NCI-H2171 (cell line): ENCODE data around the gene NCBP1.
A peak's percentile ranks its signal among the peaks of the same experiment; 100 is the strongest.
"Not testable (repeated sequence)": the region's sequence is repeated elsewhere in the genome, so short reads cannot be mapped to it uniquely, and the experiment has no call there.

ENCODE experiments used
- DNase-seq: peaks from one replicate; lab custom pipeline; 2025; lab: John Stamatoyannopoulos, UW

Gene NCBP1

DNA sequence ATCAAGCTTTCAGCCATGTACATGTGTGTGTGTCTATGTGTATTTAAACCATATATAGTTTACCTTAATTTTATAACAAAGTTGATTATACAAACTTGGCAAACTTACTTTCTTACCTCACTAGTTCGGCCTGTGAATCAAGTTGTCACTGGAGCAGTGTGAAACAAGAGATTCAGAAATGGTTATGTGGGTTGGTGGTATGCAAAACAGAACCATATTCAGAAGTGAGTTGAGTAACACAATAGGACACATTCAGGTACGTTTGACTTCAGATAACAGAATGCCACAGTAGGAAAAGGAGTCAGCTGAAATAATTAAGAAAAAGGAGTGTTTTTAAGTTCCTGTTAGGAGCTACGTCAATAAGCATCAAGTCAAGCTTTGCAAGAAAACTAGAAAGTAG, 42.0 kb downstream of the NCBP1 start:
- DNase-seq, result no peak

DNA sequence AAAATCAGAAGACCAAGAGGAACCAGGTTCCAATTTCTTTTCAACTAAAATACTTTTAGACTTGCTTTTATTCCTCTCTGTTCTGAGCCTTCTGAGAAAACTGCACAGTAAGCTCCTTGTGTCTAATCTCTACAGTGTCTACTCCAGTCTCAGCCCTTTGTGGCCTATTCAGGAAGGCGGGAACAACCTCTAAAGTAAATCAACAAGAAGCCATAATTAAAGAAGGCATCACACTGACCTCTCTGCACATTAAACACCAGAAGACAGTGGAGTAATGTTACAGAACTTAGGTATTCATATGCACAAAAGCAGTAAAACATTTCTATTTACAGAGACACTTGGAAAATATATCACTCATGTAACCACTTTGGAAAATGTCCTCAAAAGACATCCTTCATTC, 48.6 kb downstream of the NCBP1 start:
- no peak for DNase-seq

DNA sequence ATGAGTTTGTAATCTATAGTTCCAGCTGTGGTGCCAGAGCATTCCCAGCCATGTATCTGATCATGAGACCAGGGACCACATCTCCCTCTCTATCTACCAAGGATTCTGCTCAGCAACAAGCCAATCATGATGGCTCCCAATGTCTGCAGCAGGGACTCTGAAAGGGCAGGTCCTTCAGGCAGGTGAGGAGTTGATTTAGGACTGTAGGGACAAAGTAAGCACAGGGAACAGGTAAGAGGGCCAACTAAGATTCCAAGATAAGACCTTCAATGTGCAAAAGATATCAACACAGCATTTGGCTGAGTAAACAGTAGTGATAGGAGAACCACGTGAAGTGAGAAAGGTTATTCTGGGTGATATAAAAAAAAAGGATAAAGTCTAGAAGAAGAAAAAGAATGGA, 55.0 kb downstream of the NCBP1 start:
- DNase-seq, result no peak

DNA sequence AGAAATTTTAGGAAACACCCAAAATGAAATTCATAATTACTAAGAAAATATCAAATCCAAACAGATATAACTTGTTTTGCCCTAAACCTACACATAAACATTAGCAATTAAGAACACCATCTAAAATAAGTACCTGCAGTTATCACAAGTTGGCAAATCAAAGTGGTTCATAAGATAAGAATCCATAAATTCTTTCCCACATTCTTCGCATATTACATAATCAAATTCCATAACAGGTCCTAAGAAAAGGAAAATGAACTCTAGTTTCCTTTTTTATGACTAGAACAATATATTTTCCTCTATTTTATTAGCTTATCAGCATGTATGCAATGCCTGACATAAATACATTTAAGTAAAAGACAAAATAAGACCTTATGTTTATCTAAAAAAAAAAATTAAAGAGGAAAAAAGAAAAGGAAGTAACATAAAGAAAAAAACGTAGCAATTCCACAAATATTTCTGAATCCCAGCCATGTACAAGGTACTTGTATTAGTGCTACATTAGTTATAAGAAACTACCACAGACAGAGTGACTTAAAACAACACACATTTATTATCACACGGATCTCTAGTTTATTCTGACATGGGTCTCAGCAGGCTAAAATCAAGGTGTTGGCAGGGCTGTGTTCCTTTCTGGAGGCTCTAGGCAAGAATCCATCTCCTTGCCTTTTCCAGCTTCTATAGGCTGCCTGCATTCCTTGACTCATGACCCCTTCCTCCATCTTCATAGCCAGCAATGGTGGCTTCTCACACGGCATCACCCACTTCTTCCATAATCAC, 56.0 kb downstream of the NCBP1 start:
- DNase-seq, result no peak

DNA sequence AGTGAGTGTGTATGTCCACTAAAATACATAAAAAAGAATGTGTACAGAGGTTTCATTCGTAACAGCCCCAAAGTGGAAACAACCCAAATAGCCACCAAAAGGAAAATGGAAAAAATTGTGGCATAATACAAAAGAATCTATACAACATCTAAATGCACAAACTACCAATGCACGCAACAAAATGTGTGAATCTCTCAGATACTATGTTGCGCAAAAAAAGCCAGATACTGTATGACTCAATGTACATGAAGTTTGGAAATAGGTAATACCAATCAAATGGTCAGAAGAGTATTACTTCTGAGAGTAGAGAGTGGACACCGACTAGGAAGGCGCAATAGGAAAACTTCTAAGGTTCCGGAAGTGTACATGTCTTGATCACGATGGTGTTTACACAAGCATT, 61.1 kb downstream of the NCBP1 start:
- DNase-seq, result no peak

DNA sequence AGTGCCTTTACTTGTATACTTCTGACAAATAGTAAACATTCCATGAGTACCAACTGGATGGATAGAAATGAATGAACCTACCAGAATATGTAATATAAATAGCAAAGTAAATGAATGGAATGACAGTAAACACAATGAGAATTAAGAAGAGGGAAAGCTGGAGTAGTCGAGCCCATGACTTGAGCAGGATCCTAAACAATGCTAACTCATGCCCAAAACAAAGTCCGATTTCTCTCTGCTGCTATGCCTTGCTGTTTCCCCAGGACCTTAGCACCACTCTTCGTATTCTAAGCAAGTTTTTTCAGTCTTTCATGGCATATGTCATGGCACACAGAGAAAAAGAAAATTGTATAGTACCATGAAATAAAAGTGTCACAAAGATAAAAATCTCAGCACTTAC, 61.8 kb downstream of the NCBP1 start:
- DNase-seq, result no peak

DNA sequence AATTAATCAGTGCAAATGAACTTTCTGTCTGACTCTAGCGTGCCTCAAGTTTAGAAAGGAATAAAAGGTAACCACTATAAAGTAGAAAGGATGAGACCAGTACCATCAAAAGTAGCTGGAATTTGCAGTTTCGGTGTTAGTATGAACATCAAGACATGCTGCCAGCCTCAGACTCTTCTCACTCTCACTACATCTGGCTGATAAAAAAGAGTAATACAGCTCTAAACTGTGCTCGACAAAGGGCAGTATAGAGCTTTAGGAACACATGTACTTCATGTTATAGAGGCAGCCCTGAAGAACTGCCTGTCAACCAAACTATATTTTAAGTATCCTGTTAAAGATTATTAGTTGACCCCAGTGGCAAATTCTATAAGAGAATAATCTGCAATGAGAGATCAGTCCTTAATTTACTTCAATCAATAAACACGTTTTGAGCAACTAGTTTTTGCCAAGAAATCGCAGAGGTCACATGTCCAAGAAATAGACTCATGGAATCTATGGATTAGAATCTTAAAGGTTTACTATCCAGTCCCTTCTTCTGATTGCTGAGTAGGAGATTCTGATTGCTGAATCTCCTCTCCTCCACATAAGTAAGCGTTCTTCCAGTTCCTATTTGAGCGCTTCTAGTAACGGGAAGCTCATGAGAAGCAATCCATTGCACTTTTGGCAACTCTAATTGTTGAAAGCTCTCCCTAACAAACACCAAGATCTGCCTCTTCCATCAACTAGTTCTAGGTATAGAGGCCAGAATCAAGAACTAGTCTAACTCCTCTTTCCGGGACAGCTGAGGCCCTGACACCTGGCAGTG, 62.6 kb downstream of the NCBP1 start:
- no peak for DNase-seq

DNA sequence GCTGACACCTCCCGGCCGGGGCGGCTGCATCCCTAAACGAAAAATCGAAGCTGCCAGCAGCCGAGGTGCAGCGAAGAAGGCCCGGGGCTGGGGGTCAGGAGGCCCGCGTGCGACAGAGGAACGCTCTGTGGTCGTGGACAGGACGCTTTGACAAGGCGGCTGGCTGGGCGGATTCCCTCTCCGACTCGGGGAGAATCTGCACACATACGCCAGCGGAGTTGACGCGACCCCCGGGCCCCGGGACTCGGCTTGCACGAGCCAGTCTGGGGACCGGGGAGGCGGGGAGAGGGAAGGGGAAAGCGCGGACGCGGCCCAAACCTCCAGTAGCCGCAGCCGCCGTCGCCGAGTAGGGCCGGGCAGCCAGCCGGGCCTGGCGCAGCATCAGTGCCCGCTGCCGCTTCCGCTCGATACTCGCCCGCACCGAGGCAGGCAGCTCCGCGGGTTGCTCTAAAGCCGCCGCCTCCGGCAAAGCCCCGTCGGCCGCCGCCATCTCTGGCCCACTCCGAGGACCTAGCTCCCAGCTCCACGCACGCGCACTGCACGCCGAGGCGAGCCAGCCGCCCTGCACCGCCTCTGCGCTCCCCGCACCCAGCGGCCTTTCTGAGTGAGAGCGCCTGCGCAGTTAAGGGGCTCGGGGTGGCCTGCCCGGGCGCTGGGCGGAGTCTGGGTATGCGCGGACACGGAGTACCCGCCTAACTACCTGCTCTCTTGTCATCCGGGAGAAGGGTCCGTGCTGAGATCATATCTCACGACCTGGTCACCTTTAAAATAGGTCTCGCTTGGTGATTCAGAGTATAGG, 63.4 kb downstream of the NCBP1 start, which contains the start of gene XPA:
TSS of gene XPA (minus strand) at position 538 of the 799 bp plus-strand sequence. CDS start at position 490, 48 bp downstream.
- peak; percentile 97 for DNase-seq

DNA sequence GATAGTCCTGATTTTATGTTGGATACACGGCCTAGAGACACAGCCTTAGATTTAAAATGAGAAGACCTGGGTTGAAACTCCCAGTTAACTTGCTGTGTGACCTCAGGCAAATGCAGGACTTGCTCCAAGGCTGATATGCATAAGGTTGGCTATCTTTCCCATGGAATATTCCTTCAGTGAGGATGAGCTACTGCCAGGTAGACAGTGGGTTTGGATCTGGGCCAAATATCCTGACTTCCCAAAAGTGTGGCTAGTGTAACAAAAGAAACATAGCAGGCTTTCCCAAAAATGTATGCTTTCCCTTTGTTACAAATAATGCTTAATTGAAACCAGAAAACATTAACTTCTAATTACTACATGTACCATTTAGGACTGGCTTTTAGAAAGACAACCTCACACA, 64.2 kb downstream of the NCBP1 start:
- DNase-seq, result no peak

DNA sequence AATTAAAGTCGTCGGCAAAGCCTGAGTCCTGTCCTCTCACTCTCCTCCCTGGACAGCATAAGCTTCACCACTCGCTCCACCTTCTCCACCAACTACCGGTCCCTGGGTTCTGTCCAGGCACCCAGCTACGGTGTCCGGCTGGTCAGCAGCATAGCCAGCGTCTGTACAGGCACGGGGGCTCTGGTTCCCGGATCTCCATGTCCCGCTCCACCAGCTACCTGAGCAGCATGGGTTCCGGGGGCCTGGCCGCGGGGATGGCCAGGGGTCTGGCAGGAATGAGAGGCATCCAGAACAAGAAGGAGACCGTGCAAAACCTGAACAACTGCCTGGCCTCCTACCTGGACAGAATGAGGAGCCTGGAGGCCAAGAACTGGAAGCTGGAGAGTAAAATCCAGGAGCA, 65.2 kb downstream of the NCBP1 start:
- no peak for DNase-seq

DNA sequence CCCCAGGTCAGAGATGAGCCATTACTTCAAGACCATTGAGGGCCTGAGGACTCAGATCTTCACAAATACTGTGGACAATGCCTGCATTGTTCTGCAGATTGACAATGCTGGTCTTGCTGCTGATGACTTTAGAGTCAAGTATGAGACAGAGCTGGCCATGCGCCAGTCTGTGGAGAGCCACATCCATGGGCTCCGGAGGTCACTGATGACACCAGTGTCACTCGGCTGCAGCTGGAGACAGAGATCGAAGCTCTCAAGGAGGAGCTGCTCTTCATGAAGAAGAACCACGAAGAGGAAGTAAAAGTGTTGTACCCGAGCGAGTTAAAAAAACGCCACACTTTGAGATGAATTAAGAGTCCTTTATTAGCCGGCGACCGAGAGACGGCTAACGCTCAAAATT, 65.7 kb downstream of the NCBP1 start:
- DNase-seq, result not testable (repeated sequence)

DNA sequence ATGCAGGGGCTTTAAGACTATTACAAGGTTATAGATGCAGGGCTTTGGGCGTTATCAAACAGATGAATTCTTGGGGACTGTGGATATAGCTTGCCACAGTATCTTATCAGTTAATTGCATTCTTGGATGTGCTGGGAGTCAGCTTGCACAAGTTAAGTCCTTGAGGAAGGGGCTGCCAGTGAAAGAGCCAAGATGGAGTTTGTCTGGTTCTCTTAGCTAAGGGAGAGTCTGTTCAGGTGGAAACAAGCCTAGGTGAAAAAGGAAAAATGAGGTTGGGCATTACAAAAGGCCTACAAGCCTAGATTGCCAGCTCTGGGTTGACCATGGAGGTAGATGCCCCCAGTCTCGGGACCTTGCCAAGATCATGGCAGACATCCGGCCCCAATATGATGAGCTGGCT, 66.2 kb downstream of the NCBP1 start:
- not testable (repeated sequence) for DNase-seq

DNA sequence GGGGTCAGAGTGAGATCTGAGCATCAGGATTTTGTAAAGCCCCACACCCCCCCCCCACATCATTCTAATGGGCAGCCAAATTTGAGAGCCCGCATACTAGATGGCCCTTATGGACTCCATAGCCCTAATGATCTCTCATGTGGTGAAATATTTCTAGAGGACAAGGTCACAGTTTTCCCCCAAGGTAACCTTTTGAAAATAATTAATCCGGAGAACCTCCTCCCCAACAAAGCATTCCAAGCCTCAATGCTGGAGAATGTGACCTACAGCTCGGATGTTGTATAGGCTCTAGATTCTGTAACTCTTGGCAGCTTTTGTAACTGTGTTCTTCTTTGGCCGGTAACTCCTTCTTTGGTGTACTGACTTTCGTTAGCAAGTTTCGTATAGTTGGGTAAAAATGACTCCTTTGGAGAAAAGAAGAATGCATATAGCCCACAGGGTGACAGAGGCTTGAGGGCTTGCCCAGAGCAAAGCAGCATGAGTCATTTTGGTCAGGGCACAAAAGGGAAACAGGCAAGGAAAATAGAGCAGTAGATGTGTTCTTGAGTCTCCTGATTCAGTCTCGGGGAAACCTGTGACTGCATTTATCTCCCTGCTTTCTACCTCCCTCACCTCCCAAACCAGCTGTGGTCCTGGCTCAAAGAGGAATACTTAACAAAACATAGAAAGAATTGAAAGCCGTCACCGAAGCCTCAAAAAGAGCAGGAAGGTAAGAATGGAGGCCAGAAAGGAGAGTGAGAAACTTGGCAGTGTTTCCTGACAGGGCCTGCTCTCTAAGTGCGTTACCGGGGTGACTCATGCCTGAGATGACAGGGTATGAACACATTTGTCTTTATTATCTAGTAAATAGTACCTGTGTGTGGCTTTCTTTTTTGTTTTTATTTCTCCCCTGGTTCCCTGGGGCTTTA, 70.1 kb downstream of the NCBP1 start:
- DNase-seq, result no peak

DNA sequence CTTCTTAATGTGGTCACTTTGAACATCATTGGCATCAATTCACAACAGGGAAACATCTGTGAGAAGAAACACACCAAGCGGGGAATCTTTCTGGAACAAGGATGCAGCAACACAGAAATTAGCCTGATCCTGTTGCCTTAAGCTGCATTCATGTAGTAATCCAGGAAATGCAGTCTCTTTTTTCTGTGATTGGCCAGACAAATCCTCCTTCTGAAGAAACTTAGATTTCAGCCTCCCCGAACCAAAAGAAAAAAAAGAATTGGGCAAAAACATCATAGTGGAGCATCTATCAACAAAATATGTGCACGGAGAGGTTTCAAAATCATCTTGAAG, 70.7 kb downstream of the NCBP1 start:
- no peak for DNase-seq

DNA sequence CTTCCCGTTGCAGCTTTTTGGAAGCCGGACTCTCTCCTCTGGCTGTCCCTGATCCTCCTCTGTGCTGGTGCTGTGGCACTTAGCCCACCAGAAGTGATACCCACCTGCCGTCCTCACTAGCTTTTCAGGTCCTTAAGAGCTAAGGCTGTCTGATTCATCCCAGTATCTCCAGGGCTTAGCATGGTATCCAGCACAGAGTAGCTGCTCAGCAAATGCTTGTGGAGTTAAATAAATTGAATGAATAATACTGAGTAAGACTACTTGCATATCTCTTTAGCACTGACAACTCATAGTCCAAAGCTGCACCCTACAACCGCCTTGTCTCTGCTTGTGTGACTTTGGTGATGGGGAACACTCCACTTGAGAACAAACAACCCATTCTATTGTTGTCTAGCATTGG, 71.2 kb downstream of the NCBP1 start:
- no peak for DNase-seq

DNA sequence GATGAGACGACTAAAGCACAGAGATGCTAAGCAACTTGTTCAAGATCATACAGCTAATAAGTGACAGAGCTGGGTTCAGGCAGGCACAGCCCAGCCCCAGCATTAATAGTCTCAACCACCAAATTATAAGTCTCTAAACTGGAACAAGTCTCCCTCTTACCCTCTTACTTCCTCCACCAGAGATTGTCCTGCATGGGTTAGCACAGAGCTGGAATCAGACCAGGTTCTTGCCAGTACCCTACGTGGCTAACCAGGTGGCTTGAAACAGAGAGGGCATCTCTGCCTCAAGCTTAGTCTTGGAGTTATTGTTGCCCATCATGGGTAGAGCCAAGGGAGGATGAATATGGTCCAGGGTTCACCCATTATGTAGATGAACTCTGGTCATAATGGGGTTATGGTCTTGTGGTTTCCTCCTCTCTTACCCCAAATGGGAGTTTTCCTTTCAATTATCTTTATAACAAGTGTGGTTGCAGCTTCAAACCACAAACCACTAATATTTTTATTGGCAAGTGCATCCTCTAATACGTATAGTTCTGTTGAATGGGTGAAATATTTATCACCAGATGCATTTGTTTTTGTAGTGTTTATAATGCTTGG, 71.8 kb downstream of the NCBP1 start:
- no peak for DNase-seq

DNA sequence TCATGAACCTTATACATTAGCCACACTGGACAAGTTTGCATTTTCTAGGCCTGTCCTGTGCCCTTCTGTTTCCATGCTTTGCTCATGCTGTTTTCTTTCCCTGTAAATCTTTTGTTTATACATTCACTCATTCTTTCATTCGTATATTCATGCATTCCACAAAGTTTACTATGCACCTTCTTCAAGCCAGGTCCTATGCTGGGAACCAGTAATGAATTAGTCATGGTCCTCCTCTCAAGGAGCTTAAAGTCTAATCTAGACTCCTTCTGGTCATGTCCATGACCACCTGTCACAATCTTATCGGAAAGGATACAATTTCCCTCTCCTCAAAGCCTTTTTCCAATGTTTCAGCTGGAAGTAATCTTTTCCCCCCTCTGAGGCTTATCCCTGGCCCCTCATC, 72.6 kb downstream of the NCBP1 start:
- DNase-seq, result no peak

DNA sequence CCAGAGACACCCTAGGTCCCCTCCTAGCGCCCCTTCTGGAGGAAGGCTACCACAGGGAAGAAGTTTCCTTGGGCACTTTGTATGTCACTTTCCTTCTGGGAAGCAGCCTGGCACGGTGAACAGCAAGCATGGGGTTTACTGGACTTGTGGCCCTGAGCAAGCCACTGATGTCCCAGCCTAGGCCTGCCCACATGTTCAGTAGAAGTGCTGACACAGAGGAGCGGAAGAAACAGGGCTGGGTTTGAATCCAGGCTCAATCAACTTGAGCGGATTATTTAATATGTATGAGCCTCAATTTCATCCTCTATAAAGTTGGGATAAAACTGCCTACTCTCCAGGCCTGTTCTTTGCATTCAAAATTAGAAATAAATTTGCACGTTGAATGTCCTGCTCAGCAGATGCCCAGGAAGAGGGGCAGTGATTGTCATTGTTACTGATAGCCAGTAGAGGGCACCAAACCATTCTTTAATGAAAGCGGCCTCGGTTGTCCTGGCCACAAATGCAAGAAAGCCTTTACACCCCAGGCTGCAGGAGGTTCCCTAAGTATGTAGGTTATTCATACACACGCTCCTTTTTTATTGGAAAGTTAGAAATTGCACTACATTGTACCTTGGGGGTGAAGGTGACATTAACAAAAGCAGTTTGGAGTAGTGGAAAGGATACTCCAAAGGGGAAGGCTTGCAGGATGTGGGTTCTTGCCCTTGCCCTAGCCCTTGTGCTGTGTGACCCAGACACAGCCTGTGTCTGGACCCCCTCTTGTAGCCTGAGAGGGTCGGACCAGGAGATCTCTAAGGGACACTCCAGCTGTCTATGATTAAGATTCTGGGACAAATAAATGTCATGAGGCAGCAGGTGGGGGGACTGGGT, 77.0 kb downstream of the NCBP1 start:
- DNase-seq, result peak; percentile 41

DNA sequence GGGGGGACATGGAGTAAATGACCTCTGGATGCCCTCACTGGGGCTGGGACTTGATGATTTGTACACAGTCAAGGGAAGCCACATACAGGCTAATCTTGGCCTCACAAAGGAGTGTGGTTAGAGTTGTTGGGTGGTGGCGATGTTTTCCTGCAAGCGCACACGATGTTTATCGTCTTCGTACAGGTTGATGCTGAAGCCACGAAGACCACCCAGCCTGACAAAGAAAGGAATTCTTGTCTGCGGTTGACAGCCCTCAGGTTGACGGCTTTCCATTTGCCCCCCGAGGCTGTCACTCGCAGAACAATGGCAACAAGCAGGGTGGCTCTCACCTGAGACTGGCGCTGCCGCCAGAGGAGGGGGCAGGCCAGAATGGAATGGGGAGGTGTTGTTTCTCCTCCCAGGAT, 77.6 kb downstream of the NCBP1 start:
- no peak for DNase-seq

DNA sequence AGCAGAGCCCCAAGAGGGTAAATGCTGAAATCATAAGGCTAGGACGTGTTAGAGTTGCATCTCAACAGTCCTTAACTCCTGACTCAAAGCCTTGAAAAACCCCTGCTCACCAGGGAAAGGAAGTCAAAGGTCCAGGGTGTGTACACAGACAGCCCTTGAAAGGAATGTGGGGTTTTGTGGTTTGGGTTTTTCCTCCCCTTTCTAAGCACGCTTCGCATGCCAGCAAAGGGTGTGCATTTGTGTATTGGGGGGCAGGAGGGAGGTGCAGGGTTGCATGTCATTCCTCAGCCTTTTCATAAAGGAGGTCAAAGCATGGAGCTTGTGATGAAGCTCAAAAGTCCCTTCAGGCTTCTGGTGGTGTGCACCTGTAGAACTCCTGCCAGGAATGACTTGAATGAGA, 80.8 kb downstream of the NCBP1 start:
- DNase-seq, result no peak
